ENCODE results near the gene C6orf132.
"Not testable (repeated sequence)": the region's sequence is repeated elsewhere in the genome, so short reads cannot be mapped to it uniquely, and the experiment has no call there.

Gene C6orf132

GRCh38 chr6:42142118-42142835 is at the start of gene C6orf132:
Gene C6orf132 (minus strand): TSS chr6:42142620. CDS start chr6:42142444, 176 bp downstream.
- in situ Hi-C loops (cut with MboI; ENCODE audit: low sequenced_read_pairs): no loop called here

- in situ Hi-C loops (cut with MboI; ENCODE audit: low sequenced_read_pairs): no loop called here
Observed at GRCh38 chr6:42190554-42191183, 48.2 kb upstream of the C6orf132 start.

GRCh38 chr6:42188406-42188805 is 46.0 kb upstream of the C6orf132 start:
- in situ Hi-C loops (cut with MboI; ENCODE audit: low sequenced_read_pairs): no loop called here

- in situ Hi-C loops (cut with MboI; ENCODE audit: low sequenced_read_pairs): no loop called here
Observed at GRCh38 chr6:42185597-42185996, 43.2 kb upstream of the C6orf132 start.

- in situ Hi-C loops (cut with MboI; ENCODE audit: low sequenced_read_pairs): no loop called here
Observed at GRCh38 chr6:42184475-42184874, 42.1 kb upstream of the C6orf132 start.

GRCh38 chr6:42182101-42182500 is 39.7 kb upstream of the C6orf132 start:
- in situ Hi-C loops (cut with MboI; ENCODE audit: low sequenced_read_pairs): no loop called here

- in situ Hi-C loops (cut with MboI; ENCODE audit: low sequenced_read_pairs): no loop called here
Observed at GRCh38 chr6:42179945-42180313, 37.5 kb upstream of the C6orf132 start.

- in situ Hi-C loops (cut with MboI; ENCODE audit: low sequenced_read_pairs): no loop called here
Observed at GRCh38 chr6:42179261-42179944, 37.0 kb upstream of the C6orf132 start.

GRCh38 chr6:42177514-42178364 is 35.3 kb upstream of the C6orf132 start:
- in situ Hi-C loops (cut with MboI; ENCODE audit: low sequenced_read_pairs): no loop called here

GRCh38 chr6:42176981-42177380 is 34.6 kb upstream of the C6orf132 start:
- in situ Hi-C loops (cut with MboI; ENCODE audit: low sequenced_read_pairs): no loop called here

GRCh38 chr6:42175860-42176259 is 33.4 kb upstream of the C6orf132 start:
- in situ Hi-C loops (cut with MboI; ENCODE audit: low sequenced_read_pairs): no loop called here

GRCh38 chr6:42173101-42173500 is 30.7 kb upstream of the C6orf132 start, which contains the start of gene GUCA1A:
Gene GUCA1A (plus strand): TSS chr6:42173364. CDS start chr6:42173614, 250 bp downstream.
- in situ Hi-C loops (cut with MboI; ENCODE audit: low sequenced_read_pairs): no loop called here

GRCh38 chr6:42171813-42172581 is 29.6 kb upstream of the C6orf132 start:
- in situ Hi-C loops (cut with MboI; ENCODE audit: low sequenced_read_pairs): no loop called here

- in situ Hi-C loops (cut with MboI; ENCODE audit: low sequenced_read_pairs): not testable (repeated sequence)
Observed at GRCh38 chr6:42169780-42170179, 27.4 kb upstream of the C6orf132 start.

GRCh38 chr6:42168650-42169049 is 26.2 kb upstream of the C6orf132 start:
- in situ Hi-C loops (cut with MboI; ENCODE audit: low sequenced_read_pairs): no loop called here

GRCh38 chr6:42166444-42167141 is 24.2 kb upstream of the C6orf132 start:
- in situ Hi-C loops (cut with MboI; ENCODE audit: low sequenced_read_pairs): no loop called here

GRCh38 chr6:42165016-42165415 is 22.6 kb upstream of the C6orf132 start:
- in situ Hi-C loops (cut with MboI; ENCODE audit: low sequenced_read_pairs): no loop called here

- in situ Hi-C loops (cut with MboI; ENCODE audit: low sequenced_read_pairs): no loop called here
Observed at GRCh38 chr6:42163981-42164380, 21.6 kb upstream of the C6orf132 start.

- in situ Hi-C loops (cut with MboI; ENCODE audit: low sequenced_read_pairs): no loop called here
Observed at GRCh38 chr6:42162812-42163211, 20.4 kb upstream of the C6orf132 start.

- in situ Hi-C loops (cut with MboI; ENCODE audit: low sequenced_read_pairs): no loop called here
Observed at GRCh38 chr6:42162384-42162783, 20.0 kb upstream of the C6orf132 start.

Data from HL-60/S4 treated with phorbol 12-myristate 13-acetate at 8.2 ng/mL for 4 days and 3 days (cell line).